ENCODE measurements around the gene PTGDR2.

- TF ChIP-seq CTCF (IDR thresholded peaks at IDR 0.05) (no peak), POLR2AphosphoS5 (IDR thresholded peaks at IDR 0.05) (no peak), POLR2A (IDR thresholded peaks at IDR 0.05) (no peak)
Measured at GRCh38 chr11:60825790-60826189, 30.0 kb downstream of the PTGDR2 start.
